ENCODE results near the gene KCTD7.
"Not testable (repeated sequence)": the region's sequence is repeated elsewhere in the genome, so short reads cannot be mapped to it uniquely, and the experiment has no call there.

Gene KCTD7

DNA sequence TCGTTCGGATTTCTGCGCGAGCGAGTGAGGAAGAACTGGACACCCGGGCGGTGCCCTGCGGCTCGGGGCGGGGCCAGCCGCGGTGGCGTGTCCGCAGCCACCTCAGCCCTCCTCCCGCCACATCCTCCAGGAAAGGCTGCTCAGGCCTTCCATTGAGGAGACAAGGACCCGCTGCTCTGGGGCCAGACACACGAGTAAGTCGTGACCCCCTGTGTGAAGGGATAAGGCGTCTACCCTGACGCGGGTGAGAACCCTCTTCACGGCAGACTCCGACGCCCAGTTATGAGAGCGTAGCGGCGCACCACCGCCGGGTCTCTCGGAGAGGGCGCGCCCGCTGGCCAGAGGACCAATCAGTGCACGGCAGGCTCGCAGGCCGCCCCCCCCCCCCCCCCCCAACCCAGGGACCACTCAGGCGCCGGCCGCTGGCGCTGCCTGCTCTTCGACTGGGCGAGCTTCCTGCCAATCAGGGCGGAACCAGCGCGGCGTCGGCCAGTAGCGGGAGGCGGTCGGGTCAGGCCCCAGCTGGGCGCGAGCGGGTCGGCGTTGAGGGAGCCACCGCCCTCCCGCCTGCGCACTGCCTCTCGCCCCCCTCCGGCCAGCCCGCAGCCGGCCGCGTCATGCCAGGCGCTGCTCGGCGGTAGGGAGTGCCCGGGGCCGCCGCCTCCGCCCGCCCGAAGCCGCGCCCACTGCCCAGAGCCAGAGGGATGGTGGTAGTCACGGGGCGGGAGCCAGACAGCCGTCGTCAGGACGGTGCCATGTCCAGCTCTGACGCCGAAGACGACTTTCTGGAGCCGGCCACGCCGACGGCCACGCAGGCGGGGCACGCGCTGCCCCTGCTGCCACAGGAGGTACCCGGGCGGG, at the start of gene KCTD7:
Gene KCTD7 (plus strand): TSS at position 521 of the 861 bp plus-strand sequence. CDS start 184 bp downstream, at position 705.
- peak; percentile 93 for DNase-seq

DNA sequence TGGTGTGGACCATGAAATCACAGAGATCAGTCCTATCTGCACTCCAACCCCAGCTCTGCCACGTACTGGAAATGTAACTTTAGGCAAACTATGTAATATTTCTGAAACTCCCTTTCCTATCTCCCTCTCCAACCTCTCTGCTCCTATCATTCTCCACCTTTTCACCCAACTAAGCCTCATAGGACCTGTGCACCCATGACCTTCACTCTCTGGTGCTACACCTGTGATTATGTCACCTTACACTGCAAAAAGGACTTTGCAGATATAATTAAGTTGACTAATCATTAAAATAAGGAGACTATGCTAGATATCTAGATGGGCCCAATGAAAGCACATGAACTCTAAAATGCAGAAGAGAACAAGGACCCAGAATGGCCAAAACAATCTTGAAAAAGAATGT, 48.3 kb upstream of the KCTD7 start:
- not testable (repeated sequence) for DNase-seq

DNA sequence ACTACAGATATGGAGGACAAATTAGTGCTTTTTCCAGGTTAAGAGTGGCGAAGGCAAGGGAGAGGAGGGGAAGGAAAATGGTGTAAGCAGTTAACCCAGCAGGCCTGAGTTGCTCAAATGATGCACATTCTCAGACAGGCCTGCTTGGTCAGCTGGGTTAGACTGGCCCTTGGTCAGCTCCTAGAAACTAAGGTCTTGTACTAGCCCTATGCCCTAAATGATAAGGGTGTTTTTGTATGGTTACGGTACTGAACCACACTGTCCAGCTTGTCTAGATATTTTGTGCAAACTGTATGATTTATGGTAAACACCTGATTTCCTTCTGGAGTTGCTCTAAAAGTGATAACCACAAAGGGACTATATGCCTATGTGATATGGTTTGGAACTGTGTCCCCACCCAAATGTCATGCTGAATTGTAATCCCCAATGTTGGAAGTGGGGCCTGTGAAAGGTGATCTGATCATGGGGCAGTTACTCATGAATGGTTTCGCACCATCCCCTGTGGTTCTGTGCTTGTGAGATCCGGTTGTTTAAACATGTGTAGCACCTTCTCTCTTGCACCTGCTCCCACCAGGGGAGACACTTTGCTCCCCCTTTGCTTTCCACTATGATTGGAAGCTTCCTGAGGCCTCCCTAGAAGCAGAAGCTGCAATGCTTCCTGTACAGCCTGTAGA, 45.7 kb upstream of the KCTD7 start:
- DNase-seq, result not testable (repeated sequence)

DNA sequence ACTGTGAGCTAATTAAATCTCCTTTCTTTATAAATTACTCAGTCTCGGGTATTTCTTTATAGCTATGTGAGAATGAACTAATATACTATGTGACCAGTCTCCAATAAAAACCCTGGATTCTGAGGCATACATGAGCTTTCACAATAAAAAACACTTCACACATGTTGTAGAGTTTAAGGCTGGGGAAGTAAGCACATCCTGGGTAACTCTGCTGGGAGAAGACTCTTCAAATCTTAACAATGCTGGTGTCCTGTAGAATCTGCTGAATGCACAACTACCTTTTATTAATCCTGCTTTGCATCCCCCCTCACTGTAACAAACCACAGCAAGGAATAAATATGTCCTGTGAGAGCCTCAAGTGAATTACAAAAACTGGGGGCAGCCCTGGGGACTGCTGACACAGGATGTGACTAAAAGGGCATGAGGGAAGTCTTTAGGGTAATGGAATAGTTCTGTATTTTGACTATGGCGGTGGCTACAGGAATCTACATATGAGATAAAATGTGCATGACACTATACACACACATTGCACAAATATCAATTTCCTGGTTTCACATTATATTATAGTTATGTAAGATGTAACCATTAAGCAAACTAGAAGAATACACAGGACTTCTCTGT, 45.1 kb upstream of the KCTD7 start:
- no peak for DNase-seq

DNA sequence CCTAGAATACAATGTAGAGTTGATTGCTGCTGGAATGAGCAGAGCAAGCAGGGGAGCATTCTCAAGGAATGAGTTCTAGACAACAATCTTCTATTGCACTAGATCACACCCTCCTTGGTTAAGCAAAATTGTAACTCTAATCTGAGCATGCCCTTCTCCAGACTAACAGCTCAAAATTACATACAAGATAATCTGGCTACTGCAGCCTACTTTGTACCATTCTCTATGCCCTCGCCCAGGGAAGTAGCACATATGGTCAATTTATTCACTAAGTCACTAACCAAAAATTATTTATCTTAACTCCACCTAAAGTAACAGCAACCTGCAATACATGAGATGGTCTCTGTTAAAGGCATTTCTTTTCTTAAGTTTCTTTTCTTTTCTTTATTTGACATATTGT, 42.5 kb upstream of the KCTD7 start:
- DNase-seq, result no peak

DNA sequence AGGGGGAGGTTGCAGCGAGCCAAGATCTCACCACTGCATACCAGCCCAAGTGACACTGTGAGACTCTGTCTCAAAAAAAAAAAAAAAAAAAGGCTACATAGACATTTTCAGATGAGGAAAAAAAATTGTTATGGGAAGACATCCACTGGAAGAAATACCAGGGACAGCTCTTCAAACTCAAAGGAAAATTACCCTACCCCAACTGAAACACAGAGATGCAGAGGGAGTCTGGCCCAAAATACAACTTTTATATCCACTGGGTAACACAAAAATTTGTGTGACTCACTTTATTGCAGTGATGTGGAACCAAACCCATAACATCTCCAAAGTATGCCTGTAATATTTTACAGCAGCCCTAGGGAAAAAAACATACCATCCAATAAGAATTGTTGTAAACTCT, 40.5 kb upstream of the KCTD7 start:
- DNase-seq, result not testable (repeated sequence)

DNA sequence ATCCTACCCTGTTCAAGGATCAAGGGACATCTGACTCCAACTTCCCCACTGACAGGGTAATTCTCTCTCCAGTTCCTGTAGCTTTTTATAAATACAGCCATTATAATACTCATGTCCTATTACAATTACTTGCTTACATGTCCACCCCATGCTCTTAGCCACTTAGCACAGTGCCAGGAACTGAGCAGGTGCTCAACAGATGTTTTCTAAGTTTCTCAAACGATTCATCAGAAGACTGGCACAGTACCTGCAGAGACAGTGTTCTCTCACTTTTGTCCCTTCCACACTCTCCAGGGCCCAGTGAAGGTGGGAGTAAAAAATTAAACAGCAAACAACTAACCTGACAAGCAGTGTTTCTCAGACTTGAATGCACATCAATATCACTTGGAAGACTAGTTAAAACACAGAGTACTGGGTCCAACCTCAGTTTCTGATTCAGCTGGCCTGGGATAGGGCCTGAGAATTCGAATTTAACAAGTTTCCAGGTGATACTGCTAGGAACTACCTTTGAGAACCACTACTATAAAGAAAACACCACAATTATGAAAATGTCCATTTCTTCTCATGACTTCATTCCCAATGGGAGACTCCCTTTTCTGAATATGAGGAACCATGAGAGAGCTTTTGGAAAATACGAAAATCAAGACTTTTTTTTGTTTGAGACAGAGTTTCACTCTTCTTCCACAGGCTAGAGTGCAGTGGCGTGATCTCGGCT, 39.7 kb upstream of the KCTD7 start:
- DNase-seq, result not testable (repeated sequence)

DNA sequence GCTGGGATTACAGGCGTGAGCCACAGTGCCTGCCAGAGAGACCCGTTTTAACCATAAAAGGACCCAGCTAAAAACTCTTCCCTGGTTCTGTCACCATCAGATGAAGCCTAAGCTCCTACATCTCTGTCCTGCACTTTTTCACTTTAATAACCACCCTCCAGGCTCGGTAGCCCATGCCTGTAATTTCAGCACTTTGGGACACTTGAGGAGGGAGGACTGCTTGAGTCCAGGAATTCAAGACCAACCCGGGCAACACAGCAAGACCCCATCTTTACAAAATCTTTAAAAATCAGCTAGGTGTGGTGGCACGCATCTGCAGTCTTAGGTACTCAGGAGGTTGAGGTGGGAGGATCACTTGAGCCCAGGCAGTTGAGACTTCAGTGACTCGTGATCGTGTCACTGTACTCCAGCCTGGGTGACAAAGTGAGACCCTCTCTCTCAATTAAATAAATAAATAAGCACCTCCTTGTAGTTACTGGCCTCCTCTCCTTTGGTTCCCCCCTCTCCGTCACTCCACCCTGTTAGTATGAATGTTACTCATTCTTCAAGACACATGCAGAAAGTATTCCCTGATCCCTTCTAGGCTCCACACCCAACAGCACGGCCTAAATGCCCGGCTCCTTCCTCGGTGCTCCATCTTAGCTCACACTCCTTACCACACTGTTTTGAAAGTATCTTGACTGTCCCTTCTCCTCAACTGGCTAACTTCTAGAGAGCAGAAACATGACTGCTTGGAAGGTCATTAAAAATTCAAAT, 38.2 kb upstream of the KCTD7 start:
- DNase-seq, result not testable (repeated sequence)

DNA sequence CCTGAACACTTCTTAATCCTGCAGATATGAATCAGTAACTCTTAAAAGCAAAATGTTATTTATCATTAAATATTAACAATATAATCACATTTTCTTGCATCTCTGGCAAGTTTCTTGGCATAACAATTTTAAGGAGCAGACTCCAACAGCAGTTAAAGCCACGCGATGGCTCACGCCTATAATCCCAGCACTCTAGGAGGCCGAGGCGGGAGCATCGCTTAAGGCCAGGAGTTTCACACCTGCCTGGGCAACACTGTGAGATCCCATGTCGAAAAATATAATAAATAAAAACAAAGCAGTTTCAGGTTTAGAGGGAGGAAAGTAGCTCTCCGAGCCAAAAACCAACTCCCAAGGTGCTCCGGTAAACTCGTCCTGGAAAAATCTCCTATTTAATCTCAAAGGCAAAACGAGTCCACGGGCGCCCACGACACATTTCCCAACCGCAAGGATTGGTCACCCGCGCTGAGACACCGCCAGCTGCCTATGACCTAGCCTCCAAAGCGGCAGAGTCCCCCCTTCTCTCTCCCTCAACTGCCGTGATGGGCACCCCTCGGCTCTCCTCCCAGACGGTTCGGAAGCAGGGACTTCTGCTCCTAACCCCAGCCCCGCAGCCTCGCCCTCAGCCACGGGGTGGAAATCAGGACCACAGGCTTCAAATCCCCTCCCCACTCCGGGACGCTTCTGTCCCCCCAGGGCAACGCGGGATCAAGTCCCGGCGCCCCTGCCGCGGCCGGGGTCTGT, 37.5 kb upstream of the KCTD7 start:
- peak in 1 of 2 experiments; percentile 3 for DNase-seq

DNA sequence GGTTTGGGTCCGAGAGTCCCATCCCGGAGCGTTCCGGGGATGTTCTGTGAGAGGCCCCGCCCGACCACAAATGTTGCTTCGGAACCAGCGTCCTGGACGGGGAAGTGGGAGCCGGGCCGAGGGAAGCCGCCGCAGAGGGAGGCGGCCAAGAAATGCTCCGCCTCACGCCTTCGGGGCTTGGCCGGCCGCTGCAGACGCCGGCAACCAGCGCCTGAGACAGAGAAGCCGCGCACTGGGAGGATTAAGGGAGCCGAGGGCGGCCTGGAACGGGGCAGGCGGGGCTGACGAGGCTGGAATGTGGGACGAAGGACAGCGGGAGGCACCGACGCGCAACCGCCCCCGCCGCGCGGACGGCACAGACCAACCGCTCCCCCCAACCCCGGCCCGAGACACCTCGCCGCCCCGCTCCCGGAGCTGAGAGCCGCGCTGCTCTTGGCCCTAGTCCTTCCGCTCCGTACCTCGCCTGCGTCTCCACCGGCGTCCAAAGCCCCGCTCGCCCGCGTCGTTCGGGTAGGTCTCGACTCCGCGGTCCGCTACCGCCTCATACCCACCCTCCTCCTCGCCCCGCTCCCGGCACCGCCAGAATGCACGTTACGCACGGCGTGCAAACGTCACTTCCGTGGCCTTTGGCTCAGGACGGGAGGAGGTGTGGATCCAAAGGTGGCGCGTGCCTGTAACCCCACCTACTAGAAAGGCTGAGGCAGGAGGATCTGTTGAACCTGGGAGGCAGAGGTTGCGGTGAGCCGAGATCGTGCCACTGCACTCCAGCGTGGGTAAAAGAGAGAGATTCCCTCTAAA, 36.7 kb upstream of the KCTD7 start:
- peak; percentile 84 to 90 for DNase-seq

DNA sequence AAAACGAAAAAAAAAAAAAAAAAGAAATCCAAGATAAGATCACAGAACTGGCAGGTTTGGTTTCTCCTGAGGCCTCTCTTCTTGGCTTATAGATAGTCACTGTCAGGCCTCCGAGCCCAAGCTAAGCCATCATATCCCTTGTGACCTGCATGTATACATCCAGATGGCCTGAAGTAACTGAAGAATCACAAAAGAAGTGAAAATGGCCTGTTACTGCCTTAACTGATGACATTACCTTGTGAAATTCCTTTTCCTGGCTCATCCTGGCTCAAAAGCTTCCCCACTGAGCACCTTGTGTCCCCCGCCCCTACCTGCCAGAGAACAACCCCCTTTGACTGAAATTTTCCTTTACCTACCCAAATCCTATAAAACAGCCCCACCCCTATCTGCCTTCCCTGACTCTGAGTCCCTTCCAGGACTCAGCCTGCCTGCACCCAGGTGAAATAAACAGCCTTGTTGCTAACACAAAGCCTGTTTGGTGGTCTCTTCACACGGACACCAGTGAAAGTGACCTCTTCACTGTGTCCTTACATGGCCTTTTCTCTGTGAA, 36.0 kb upstream of the KCTD7 start:
- DNase-seq, result not testable (repeated sequence)

DNA sequence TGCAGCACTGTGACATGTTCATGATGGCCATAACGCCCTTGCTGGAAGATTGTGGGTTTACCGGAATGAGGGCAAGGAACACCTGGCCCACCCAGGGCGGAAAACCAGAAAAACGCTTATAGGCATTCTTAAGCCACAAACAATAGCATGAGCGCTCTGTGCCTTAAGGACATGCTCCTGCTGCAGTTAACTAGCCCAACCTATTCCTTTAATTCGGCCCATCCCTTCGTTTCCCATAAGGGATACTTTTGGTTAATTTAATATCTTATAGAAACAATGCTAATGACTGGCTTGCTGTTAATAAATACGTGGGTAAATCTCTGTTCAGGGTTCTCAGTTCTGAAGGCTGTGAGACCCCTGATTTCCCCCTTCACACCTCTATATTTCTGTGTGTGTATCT, 34.6 kb upstream of the KCTD7 start:
- not testable (repeated sequence) for DNase-seq

DNA sequence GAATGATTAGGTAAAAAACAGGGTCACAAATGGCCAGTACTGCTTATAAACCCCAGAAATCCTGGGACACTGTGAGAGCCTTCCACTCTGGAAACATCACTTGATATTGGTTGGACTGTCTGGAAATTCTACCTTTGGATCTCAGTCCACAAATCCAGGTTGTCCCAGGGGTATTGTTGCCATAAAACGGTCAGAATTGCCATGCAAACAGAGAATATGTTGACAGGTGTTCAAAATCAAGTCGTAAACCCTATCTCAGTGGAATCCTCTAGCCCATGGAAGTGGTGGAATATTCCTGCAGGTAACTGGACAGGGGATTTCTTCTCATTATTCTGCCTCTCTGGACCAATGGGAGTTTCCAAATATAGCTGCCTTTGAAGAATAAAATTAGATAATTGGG, 31.2 kb upstream of the KCTD7 start:
- no peak for DNase-seq

DNA sequence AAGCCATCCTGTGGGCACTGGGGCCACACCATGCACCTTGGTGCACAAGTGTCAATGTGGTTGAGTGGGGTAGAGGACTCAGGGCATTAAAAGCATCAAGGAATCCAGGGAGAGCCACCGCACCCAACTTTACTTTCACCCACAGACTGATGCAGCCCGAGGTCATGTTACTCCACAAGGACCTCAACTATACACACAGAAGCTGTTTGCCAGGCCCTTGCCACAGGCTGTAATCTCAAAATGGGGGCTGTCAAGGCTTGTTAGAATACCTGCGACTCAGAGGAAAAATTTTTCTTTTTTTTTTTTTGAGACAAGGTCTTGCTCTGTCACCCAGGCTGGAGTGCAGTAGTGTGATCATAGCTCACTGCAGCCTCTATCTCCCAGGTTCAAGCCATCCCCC, 26.5 kb upstream of the KCTD7 start:
- no peak for DNase-seq

DNA sequence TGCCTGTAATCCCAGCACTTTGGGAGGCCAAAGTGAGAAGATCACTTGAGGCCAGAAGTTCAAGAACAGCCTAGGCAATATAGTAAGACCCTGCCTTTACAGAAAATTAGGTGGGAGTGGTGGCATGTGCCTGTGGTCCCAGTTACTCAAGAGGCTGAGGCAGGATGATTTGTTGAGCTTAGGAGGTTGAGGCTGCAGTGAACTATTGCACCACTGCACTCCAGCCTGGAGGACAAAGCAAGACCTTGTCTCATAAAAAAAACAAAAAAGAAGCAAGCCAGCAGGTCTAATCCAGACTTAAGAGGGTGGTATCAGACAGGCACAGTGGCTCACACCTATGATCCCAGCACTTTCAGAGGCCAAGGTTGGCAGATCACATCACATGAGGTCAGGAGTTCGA, 24.5 kb upstream of the KCTD7 start:
- no peak for DNase-seq

DNA sequence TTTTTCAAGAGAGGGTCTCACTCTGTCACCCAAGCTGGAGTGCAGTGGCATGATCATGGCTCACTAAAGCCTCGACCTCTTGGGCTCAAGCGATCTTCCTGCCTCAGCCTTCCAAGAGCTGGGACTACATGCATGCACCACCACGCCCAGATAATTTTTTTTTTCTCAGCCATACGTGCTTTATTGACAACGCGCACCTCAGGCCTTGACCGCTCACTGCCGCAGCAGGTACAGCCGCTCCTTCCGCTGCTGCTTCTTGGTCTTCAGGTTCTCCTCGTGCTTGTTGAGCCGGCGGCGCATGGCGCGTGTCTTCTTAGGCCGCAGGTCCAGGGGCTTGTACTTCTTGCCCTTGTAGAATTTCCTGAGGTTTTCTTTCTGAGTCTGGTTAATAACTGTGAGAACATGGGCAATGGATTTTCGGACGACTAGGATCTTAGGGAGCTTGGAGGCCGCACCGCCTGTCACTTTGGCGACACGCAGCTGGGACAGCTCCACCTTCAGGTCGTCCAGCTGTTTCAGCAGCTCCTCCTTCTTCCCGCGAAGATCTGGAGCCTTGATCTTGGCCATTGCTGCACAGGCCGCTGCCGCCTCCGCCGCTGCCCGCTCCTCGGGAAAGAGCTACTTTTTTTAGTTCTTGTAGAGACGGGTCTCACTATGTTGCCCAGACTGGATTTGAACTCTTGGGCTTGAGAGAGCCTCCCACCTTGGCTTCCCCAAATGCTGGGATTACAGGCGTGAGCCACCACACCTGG, 22.0 kb upstream of the KCTD7 start:
- not testable (repeated sequence) for DNase-seq

DNA sequence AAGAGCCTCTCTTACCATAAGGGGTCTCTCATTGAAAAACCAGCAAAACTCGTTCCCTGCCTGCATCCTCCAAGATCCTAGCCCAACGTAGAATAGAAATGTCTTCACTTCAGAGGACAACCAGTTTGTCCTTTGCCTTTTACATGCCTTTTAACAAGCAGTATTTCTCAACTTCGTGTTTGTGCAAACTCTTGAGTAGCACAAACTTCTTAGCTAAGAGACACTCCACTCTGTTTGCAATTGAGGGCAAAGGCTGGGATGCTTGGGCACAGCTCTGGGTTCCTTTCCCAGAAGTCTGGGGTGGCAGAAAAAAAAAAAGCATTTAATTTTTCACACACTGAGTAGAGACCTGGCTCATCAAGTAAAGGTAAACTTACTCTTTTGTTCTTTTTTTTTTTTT, 19.5 kb upstream of the KCTD7 start:
- DNase-seq, result no peak

DNA sequence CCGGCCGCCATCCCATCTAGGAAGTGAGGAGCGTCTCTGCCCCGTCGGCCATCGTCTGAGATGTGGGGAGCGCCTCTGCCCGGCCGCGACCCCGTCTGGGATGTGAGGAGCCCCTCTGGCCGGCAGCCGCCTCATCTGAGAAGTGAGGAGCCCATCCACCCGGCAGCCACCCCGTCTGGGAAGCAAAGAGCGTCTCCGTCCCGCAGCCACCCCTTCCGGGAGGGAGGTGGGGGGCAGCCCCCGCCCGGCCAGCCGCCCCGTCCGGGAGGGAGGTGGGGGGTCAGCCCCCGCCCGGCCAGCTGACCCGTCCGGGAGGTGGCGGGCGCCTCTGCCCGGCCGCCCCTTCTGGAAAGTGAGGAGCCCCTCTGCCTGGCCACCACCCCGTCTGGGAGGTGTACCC, 14.1 kb upstream of the KCTD7 start:
- not testable (repeated sequence) for DNase-seq

DNA sequence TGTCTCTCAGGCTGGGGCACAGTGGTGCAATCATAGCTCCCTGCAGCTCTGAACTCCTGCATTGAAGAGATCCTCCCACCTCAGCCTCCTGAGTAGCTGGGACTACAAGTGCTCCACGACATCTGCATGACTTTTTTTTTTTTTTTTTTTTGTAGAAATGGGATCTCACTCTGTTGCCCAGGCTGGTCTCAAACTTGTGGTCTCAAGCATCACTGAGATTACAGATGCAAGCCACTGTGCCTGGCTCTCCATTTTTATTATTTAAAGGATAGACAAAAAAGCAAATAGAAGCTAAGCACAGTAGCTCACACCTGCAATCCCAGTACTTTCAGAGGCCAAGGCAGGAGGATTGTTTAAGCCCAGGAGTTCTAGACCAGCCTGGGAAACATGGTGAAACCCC, 13.0 kb upstream of the KCTD7 start:
- no peak for DNase-seq

DNA sequence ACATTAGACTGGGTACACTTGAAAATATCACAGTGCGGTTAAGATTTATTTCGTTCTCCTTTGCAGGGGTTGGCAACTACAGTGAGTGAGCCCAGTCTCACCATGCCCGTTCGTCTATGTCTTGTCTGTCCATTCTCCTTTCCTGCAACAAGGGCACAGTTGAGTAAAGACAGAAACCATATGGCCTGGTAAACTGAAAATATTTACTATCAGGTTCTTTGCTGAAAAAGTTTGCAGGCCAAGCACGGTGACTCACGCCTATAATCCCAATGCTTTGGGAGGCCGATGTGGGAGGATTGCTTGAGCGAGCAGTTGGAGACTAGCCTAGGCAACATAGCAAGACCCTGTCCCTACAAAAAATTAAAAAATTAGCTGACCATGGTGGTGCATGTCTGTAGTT, 11.4 kb upstream of the KCTD7 start:
- DNase-seq, result no peak
